ENCODE measurements around the gene COL27A1. TPM values are rescaled to one million over a fixed set of nuclear protein-coding genes. Genes with fewer than 3 reads are reported as not detected.
A peak's percentile ranks its signal among the peaks of the same experiment; 100 is the strongest.

The COL27A1 gene
- total RNA-seq, 1 experiment from 2014 or later = 20.1 TPM

DNA sequence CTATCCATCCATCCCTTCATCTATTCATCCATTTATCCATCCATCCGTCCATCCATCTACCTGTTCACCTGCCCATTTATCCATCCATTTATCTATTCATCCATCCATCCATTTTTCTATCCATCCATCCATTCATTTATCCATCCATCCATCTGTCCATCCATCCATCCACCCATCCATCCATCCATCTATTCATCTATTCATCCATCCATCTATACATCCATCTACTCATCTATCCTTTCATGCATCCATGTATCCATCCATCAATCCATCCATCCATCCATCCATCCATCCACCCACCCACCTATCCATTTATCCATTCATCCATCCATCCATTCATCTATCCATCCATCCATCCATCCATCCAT lies 10.8 kb downstream of the COL27A1 start:
- H3K36me3 Mint-ChIP-seq (ENCODE audit: insufficient read depth, unreplicated experiment) = no peaks in the 10 kb centered on the region
- no peak overlapping the region for H3K4me3 Mint-ChIP-seq (ENCODE audit: low read depth, unreplicated experiment)
- CTCF ChIA-PET = no interaction called here
- no peaks in the 10 kb centered on the region for H3K27me3 Mint-ChIP-seq (ENCODE audit: unreplicated experiment)
- BruUV-seq (replicated peaks) = no TSS peak
- TF ChIP-seq, protein P1, sequence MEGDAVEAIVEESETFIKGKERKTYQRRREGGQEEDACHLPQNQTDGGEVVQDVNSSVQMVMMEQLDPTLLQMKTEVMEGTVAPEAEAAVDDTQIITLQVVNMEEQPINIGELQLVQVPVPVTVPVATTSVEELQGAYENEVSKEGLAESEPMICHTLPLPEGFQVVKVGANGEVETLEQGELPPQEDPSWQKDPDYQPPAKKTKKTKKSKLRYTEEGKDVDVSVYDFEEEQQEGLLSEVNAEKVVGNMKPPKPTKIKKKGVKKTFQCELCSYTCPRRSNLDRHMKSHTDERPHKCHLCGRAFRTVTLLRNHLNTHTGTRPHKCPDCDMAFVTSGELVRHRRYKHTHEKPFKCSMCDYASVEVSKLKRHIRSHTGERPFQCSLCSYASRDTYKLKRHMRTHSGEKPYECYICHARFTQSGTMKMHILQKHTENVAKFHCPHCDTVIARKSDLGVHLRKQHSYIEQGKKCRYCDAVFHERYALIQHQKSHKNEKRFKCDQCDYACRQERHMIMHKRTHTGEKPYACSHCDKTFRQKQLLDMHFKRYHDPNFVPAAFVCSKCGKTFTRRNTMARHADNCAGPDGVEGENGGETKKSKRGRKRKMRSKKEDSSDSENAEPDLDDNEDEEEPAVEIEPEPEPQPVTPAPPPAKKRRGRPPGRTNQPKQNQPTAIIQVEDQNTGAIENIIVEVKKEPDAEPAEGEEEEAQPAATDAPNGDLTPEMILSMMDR (IDR thresholded peaks at IDR 0.05; ENCODE audit: unreplicated experiment) = no peak
- DNase-seq = no peak
- no peak overlapping the region for H3K27ac Mint-ChIP-seq (ENCODE audit: unreplicated experiment)
- H3K4me1 Mint-ChIP-seq (ENCODE audit: low read depth, unreplicated experiment) = no peaks in the 10 kb centered on the region
- intact Hi-C loops (cut with micrococcal nuclease; ENCODE audit: unreplicated experiment) = no loop called here
- H3K9me3 Mint-ChIP-seq (ENCODE audit: low read depth, unreplicated experiment) = no peaks in the 10 kb centered on the region

- Mint-ChIP-seq H3K36me3 (ENCODE audit: insufficient read depth, unreplicated experiment) (no peaks in the 10 kb centered on the region), H3K9me3 (ENCODE audit: low read depth, unreplicated experiment) (no peaks in the 10 kb centered on the region), H3K27me3 (ENCODE audit: unreplicated experiment) (no peaks in the 10 kb centered on the region), H3K4me3 (ENCODE audit: low read depth, unreplicated experiment) (no peak overlapping the region), H3K27ac (ENCODE audit: unreplicated experiment) (no peak overlapping the region), H3K4me1 (ENCODE audit: low read depth, unreplicated experiment) (no peaks in the 10 kb centered on the region)
- BruUV-seq (replicated peaks) = no TSS peak
- TF ChIP-seq, protein P1 (IDR thresholded peaks at IDR 0.05; ENCODE audit: unreplicated experiment) = no peak
- DNase-seq = no peak
- CTCF ChIA-PET = no interaction called here
- intact Hi-C loops (cut with micrococcal nuclease; ENCODE audit: unreplicated experiment) = no loop called here
These were observed 11.6 kb downstream of the COL27A1 start for GRCh38 chr9:114166614-114167572.

GRCh38 chr9:114167591-114168091 lies 12.3 kb downstream of the COL27A1 start:
- no peaks in the 10 kb centered on the region for H3K9me3 Mint-ChIP-seq (ENCODE audit: low read depth, unreplicated experiment)
- H3K4me1 Mint-ChIP-seq (ENCODE audit: low read depth, unreplicated experiment) = no peaks in the 10 kb centered on the region
- intact Hi-C loops (cut with micrococcal nuclease; ENCODE audit: unreplicated experiment) = no loop called here
- no peaks in the 10 kb centered on the region for H3K36me3 Mint-ChIP-seq (ENCODE audit: insufficient read depth, unreplicated experiment)
- BruUV-seq (replicated peaks) = no TSS peak
- DNase-seq = no peak
- CTCF ChIA-PET = no interaction called here
- no peaks in the 10 kb centered on the region for H3K27me3 Mint-ChIP-seq (ENCODE audit: unreplicated experiment)
- no peak overlapping the region for H3K4me3 Mint-ChIP-seq (ENCODE audit: low read depth, unreplicated experiment)
- TF ChIP-seq, protein P1 (IDR thresholded peaks at IDR 0.05; ENCODE audit: unreplicated experiment) = no peak
- H3K27ac Mint-ChIP-seq (ENCODE audit: unreplicated experiment) = no peak overlapping the region

DNA sequence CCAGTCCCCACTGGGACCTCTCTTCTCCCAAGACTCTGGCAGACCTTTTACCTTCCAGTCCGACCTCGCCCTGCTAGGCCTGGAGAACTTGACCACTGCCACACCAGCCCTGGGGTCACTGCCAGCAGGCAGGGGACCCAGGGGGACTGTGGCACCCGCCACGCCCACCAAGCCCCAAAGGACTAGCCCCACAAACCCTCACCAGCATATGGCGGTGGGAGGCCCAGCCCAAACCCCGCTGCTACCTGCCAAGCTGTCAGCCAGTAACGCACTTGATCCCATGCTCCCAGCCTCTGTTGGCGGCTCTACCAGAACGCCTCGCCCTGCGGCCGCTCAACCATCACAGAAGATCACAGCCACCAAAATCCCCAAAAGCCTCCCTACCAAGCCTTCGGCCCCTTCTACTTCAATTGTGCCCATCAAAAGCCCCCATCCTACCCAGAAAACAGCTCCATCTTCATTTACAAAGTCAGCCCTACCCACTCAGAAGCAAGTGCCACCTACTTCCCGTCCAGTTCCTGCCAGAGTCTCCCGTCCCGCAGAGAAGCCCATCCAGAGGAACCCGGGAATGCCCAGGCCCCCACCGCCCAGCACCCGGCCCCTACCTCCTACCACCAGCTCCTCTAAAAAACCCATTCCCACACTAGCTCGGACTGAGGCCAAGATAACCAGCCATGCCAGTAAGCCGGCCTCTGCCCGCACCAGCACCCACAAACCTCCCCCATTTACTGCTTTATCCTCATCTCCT lies 13.1 kb downstream of the COL27A1 start:
- no peaks in the 10 kb centered on the region for H3K27me3 Mint-ChIP-seq (ENCODE audit: unreplicated experiment)
- no peak overlapping the region for H3K4me3 Mint-ChIP-seq (ENCODE audit: low read depth, unreplicated experiment)
- H3K36me3 Mint-ChIP-seq (ENCODE audit: insufficient read depth, unreplicated experiment) = no peaks in the 10 kb centered on the region
- no peaks in the 10 kb centered on the region for H3K9me3 Mint-ChIP-seq (ENCODE audit: low read depth, unreplicated experiment)
- TF ChIP-seq, protein P1 (IDR thresholded peaks at IDR 0.05; ENCODE audit: unreplicated experiment) = no peak
- DNase-seq = no peak
- CTCF ChIA-PET = no interaction called here
- intact Hi-C loops (cut with micrococcal nuclease; ENCODE audit: unreplicated experiment) = no loop called here
- no peak overlapping the region for H3K27ac Mint-ChIP-seq (ENCODE audit: unreplicated experiment)
- BruUV-seq (replicated peaks) = TSS peak; percentile 70
- no peaks in the 10 kb centered on the region for H3K4me1 Mint-ChIP-seq (ENCODE audit: low read depth, unreplicated experiment)
